GM06990 (cell line): Measurements from ENCODE around the gene TRIM15.

Experiments
- DNase-seq: peaks from one replicate; pipeline ENCODE4 v3.0.0-alpha.2; 2011; ENCODE audit not compliant: insufficient read length; ENCODE audit errors: extremely low read depth
- H3K27me3 ChIP-seq: replicated peaks from 2 replicates; pipeline ENCODE4 v1.6.0; 2011; ENCODE audit warnings: low read length; ENCODE audit not compliant: control insufficient read depth, insufficient read depth
- H3K36me3 ChIP-seq: 2 replicates; pipeline ENCODE4 v1.5.1; 2011; ENCODE audit warnings: low read length; ENCODE audit not compliant: control insufficient read depth, insufficient read depth
- H3K4me3 ChIP-seq: replicated peaks from 2 replicates; pipeline ENCODE4 v1.5.1; 2011; ENCODE audit warnings: low read depth, mild to moderate bottlenecking, control low read depth, low read length
- TF ChIP-seq, protein P1 (sequence below): IDR thresholded peaks from 2 replicates; pipeline ENCODE4 v1.5.1; 2011; ENCODE audit warnings: low read length, control low read depth, mild to moderate bottlenecking, inconsistent platforms; ENCODE audit not compliant: insufficient read depth, poor library complexity, severe bottlenecking

The TRIM15 gene

GRCh38 chr6:30149858-30150550, 13.3 kb upstream of the TRIM15 start:
- DNase-seq, result no peak
- TF ChIP-seq, protein P1, sequence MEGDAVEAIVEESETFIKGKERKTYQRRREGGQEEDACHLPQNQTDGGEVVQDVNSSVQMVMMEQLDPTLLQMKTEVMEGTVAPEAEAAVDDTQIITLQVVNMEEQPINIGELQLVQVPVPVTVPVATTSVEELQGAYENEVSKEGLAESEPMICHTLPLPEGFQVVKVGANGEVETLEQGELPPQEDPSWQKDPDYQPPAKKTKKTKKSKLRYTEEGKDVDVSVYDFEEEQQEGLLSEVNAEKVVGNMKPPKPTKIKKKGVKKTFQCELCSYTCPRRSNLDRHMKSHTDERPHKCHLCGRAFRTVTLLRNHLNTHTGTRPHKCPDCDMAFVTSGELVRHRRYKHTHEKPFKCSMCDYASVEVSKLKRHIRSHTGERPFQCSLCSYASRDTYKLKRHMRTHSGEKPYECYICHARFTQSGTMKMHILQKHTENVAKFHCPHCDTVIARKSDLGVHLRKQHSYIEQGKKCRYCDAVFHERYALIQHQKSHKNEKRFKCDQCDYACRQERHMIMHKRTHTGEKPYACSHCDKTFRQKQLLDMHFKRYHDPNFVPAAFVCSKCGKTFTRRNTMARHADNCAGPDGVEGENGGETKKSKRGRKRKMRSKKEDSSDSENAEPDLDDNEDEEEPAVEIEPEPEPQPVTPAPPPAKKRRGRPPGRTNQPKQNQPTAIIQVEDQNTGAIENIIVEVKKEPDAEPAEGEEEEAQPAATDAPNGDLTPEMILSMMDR, result no peak
- Histone ChIP-seq H3K27me3 (no peaks in the 10 kb centered on the region), H3K4me3 (no peak overlapping the region), H3K36me3 (no peaks in the 10 kb centered on the region)

DNA sequence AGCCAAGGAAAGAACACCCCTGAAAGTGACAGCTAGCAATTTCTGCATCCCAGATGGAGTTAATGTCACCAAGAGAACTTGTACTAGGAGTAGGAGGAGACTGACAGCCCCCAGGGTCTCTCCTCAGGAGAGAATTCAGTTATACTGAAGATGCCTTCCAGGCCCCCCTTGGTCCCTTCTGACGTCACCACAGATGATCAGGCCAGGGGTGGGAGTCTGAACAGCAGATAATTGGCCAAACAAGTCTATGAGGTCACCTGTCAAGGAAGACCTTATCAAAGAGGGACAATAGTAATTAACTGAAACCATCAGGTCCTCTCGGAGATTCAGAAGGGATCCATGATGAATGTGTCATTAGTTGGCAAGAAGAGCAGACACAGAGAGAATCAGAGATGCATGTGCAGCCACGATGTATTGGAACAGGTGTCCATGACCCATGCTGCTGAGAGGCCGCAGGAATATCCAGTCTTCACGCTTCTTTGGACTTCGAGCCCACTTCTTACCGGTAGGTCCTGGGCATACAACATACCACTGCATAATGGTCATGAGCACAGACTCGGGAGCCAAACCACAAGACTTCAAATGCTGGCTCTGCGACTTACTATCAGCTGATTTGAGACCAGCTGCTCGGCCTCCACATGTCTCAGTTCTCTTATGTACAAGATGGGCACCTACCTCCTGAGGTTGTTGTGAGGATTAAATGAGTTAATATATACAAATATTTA, 12.5 kb upstream of the TRIM15 start:
- no peak for DNase-seq
- H3K36me3 ChIP-seq, result no peaks in the 10 kb centered on the region
- no peaks in the 10 kb centered on the region for H3K27me3 ChIP-seq
- H3K4me3 ChIP-seq, result no peak overlapping the region
- TF ChIP-seq, protein P1, result no peak

GRCh38 chr6:30151580-30151979, 11.8 kb upstream of the TRIM15 start:
- TF ChIP-seq, protein P1, result no peak
- DNase-seq, result no peak
- Histone ChIP-seq H3K36me3 (no peaks in the 10 kb centered on the region), H3K27me3 (no peaks in the 10 kb centered on the region), H3K4me3 (no peak overlapping the region)

- Histone ChIP-seq H3K4me3 (no peak overlapping the region), H3K36me3 (no peaks in the 10 kb centered on the region), H3K27me3 (no peaks in the 10 kb centered on the region)
- DNase-seq, result no peak
- TF ChIP-seq, protein P1, result no peak
Measured at GRCh38 chr6:30152016-30152673, 11.2 kb upstream of the TRIM15 start.

GRCh38 chr6:30152910-30153610, 10.3 kb upstream of the TRIM15 start:
- no peaks in the 10 kb centered on the region for H3K27me3 ChIP-seq
- DNase-seq, result no peak
- H3K36me3 ChIP-seq, result no peaks in the 10 kb centered on the region
- TF ChIP-seq, protein P1, result no peak
- no peak overlapping the region for H3K4me3 ChIP-seq
